ENCODE data around the gene TPX2. TPM values are rescaled to one million over a fixed set of nuclear protein-coding genes. Genes with fewer than 3 reads are reported as not detected.

The TPX2 gene
- total and polyA plus RNA-seq, 2 donors (not counting 1 experiment from before 2014, with no cell fraction given): 0.30 to 0.31 TPM

- Mint-ChIP-seq H3K27ac (no peak overlapping the region), H3K9me3 (ENCODE audit: insufficient read depth) (peaks cover 3% of the 10 kb centered on the region), H3K4me3 (no peak overlapping the region), H3K4me1 (no peaks in the 10 kb centered on the region), H3K27me3 (no peaks in the 10 kb centered on the region)
- Histone ChIP-seq H3K36me3 (replicated peaks in 1 of 2; ENCODE audit: control extremely low read depth in 1 of 2, control insufficient read depth in 1 of 2, extremely low read depth in 1 of 2, insufficient read depth in 2 of 2, low read length in 1 of 2) (no peaks in the 10 kb centered on the region), H4K20me1 (ENCODE audit: control insufficient read depth, insufficient read depth, low read length, poor library complexity, severe bottlenecking) (no peaks in the 10 kb centered on the region), H3K27me3 (replicated peaks in 1 of 4; ENCODE audit: control extremely low read depth in 1 of 4, control insufficient read depth in 3 of 4, insufficient read depth in 4 of 4, low read length in 3 of 4) (no peaks in the 10 kb centered on the region), H3K4me3 (ENCODE audit: control extremely low read depth in 1 of 5, extremely low read depth in 1 of 5, insufficient read depth in 1 of 5, low read depth in 2 of 5, low read length in 4 of 5) (no peak overlapping the region), H3K4me2 (replicated peaks; ENCODE audit: low read depth, low read length, poor library complexity, severe bottlenecking) (no peak overlapping the region), H2AFZ (ENCODE audit: insufficient read depth, low read depth, low read length, poor library complexity, severe bottlenecking) (no peak overlapping the region), H3K79me2 (ENCODE audit: control insufficient read depth, insufficient read depth, low read length) (peaks cover 9% of the 10 kb centered on the region), H3K9ac (ENCODE audit: low read length) (no peak overlapping the region), H3K27ac (ENCODE audit: low read length in 2 of 2) (no peak overlapping the region), H3K4me1 (ENCODE audit: control insufficient read depth in 2 of 2, insufficient read depth in 2 of 2, low read length in 2 of 2) (no peaks in the 10 kb centered on the region), H3K9me3 (ENCODE audit: control extremely low read depth in 1 of 3, control insufficient read depth in 2 of 3, insufficient read depth in 1 of 3, low read length in 2 of 3) (no peaks in the 10 kb centered on the region)
- POLR2A ChIA-PET: no interaction called here
- intact Hi-C loops (cut with micrococcal nuclease): no loop called here
- WGBS (ENCODE audit: insufficient coverage): 93% methylated on average over 3 of the region's 4 CpGs
- no peak for DNase-seq
- CTCF ChIA-PET: no interaction called here
- no peak for TF ChIP-seq CTCF (IDR thresholded peaks at IDR 0.05)
- TF ChIP-seq EZH2 (IDR thresholded peaks at IDR 0.05; ENCODE audit: borderline replicate concordance, insufficient read depth, low read depth, low read length, poor library complexity, severe bottlenecking): no peak
- ATAC-seq (ENCODE audit: low read depth): no peak
Observed at GRCh38 chr20:31758521-31758920, 19.4 kb downstream of the TPX2 start.

GRCh38 chr20:31758991-31759390, 19.9 kb downstream of the TPX2 start:
- Histone ChIP-seq H3K4me1 (ENCODE audit: control insufficient read depth in 2 of 2, insufficient read depth in 2 of 2, low read length in 2 of 2) (no peaks in the 10 kb centered on the region), H3K9me3 (ENCODE audit: control extremely low read depth in 1 of 3, control insufficient read depth in 2 of 3, insufficient read depth in 1 of 3, low read length in 2 of 3) (no peaks in the 10 kb centered on the region), H3K36me3 (replicated peaks in 1 of 2; ENCODE audit: control extremely low read depth in 1 of 2, control insufficient read depth in 1 of 2, extremely low read depth in 1 of 2, insufficient read depth in 2 of 2, low read length in 1 of 2) (no peaks in the 10 kb centered on the region), H3K27me3 (replicated peaks in 1 of 4; ENCODE audit: control extremely low read depth in 1 of 4, control insufficient read depth in 3 of 4, insufficient read depth in 4 of 4, low read length in 3 of 4) (no peaks in the 10 kb centered on the region), H2AFZ (ENCODE audit: insufficient read depth, low read depth, low read length, poor library complexity, severe bottlenecking) (no peak overlapping the region), H3K27ac (ENCODE audit: low read length in 2 of 2) (no peak overlapping the region), H3K4me2 (replicated peaks; ENCODE audit: low read depth, low read length, poor library complexity, severe bottlenecking) (no peak overlapping the region), H3K9ac (ENCODE audit: low read length) (no peak overlapping the region), H4K20me1 (ENCODE audit: control insufficient read depth, insufficient read depth, low read length, poor library complexity, severe bottlenecking) (no peaks in the 10 kb centered on the region), H3K79me2 (ENCODE audit: control insufficient read depth, insufficient read depth, low read length) (peaks cover 9% of the 10 kb centered on the region), H3K4me3 (ENCODE audit: control extremely low read depth in 1 of 5, extremely low read depth in 1 of 5, insufficient read depth in 1 of 5, low read depth in 2 of 5, low read length in 4 of 5) (no peak overlapping the region)
- peaks cover 3% of the 10 kb centered on the region for H3K9me3 Mint-ChIP-seq (ENCODE audit: insufficient read depth)
- no peaks in the 10 kb centered on the region for H3K27me3 Mint-ChIP-seq
- no peaks in the 10 kb centered on the region for H3K4me1 Mint-ChIP-seq
- no peak overlapping the region for H3K4me3 Mint-ChIP-seq
- intact Hi-C loops (cut with micrococcal nuclease): no loop called here
- no peak for DNase-seq
- ChIA-PET POLR2A (no interaction called here), CTCF (interaction anchor here (0.7 kb wide), 1 partner anchor 267 kb away, joined by 4 read pairs; no protein-coding TSS in a partner anchor)
- no peak overlapping the region for H3K27ac Mint-ChIP-seq
- TF ChIP-seq EZH2 (IDR thresholded peaks at IDR 0.05; ENCODE audit: borderline replicate concordance, insufficient read depth, low read depth, low read length, poor library complexity, severe bottlenecking) (no peak), CTCF (IDR thresholded peaks at IDR 0.05) (no peak)
- ATAC-seq (ENCODE audit: low read depth): no peak

Data from B cell (primary cell).